ENCODE data around the gene ACRBP. TPM values are rescaled to one million over a fixed set of nuclear protein-coding genes. Genes with fewer than 3 reads are reported as not detected.
"Not testable (repeated sequence)": the region's sequence is repeated elsewhere in the genome, so short reads cannot be mapped to it uniquely, and the experiment has no call there.

Gene ACRBP
- total RNA-seq, 1 donor from 2014 or later, result 3.7 TPM

DNA sequence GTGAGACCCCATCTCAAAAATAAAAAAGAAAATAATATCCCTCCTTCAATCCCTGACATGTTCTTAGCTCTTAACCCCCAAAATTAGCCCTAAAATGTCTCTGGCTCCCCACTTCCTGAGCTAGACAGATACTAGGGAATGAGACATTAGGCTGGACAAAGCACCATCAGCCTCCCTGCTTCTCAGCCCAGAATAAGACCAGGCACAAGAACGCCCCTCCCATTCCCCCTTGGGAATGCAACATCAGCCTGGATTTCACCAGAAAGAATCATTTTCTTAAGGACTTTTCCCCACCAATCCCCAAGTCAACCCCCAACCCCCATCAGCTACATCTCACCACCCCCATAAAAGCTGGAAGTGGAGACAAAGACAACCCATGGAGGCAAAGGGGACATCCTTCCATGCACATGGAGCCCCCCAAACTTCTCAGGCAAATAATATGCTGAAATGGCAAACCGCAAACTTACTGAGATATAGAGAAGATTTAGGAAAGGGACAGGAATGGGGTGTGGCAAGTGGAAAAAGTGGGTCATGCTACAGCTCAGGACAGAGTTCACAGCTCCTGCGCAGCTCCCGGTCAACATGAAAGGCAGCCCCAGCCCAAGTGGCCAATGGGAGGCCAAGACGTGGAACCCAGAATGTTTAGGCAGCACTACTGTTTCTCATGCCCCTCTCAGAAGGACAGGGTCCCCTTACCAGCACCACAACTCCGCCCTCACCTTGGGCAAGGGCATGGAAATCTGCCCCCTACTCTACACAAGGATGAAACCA, 42.8 kb downstream of the ACRBP start:
- Mint-ChIP-seq H3K4me3 (no peak overlapping the region), H3K4me1 (peaks cover 32% of the 10 kb centered on the region)
- DNase-seq (ENCODE audit: low spot score in 2 of 2, unreplicated experiment in 2 of 2), result no peak

GRCh38 chr12:6603095-6603567, 44.1 kb downstream of the ACRBP start:
- DNase-seq (ENCODE audit: low spot score in 2 of 2, unreplicated experiment in 2 of 2), result no peak
- H3K9me3 Mint-ChIP-seq, result no peaks in the 10 kb centered on the region

More for the DNA sequence above, 42.8 kb downstream of the ACRBP start:
- no peaks in the 10 kb centered on the region for H3K27me3 Mint-ChIP-seq (ENCODE audit: low read depth)
- no peaks in the 10 kb centered on the region for H3K9me3 Mint-ChIP-seq
- peak overlapping the region; percentile 84 for H3K27ac Mint-ChIP-seq
- H3K36me3 Mint-ChIP-seq, result peaks cover 26% of the 10 kb centered on the region
- no peak for TF ChIP-seq CTCF (IDR thresholded peaks at IDR 0.05; ENCODE audit: unreplicated experiment)

GRCh38 chr12:6602526-6602925, 44.7 kb downstream of the ACRBP start:
- Mint-ChIP-seq H3K27ac (no peak overlapping the region), H3K4me3 (no peak overlapping the region), H3K4me1 (peaks cover 32% of the 10 kb centered on the region), H3K36me3 (peaks cover 38% of the 10 kb centered on the region), H3K9me3 (no peaks in the 10 kb centered on the region), H3K27me3 (ENCODE audit: low read depth) (no peaks in the 10 kb centered on the region)
- no peak for TF ChIP-seq CTCF (IDR thresholded peaks at IDR 0.05; ENCODE audit: unreplicated experiment)
- no peak for DNase-seq (ENCODE audit: low spot score in 2 of 2, unreplicated experiment in 2 of 2)

More at GRCh38 chr12:6603095-6603567, 44.1 kb downstream of the ACRBP start:
- Mint-ChIP-seq H3K27me3 (ENCODE audit: low read depth) (no peaks in the 10 kb centered on the region), H3K36me3 (peaks cover 33% of the 10 kb centered on the region), H3K4me3 (no peak overlapping the region), H3K27ac (peak overlapping the region; percentile 81), H3K4me1 (peaks cover 32% of the 10 kb centered on the region)
- TF ChIP-seq CTCF (IDR thresholded peaks at IDR 0.05; ENCODE audit: unreplicated experiment), result no peak

DNA sequence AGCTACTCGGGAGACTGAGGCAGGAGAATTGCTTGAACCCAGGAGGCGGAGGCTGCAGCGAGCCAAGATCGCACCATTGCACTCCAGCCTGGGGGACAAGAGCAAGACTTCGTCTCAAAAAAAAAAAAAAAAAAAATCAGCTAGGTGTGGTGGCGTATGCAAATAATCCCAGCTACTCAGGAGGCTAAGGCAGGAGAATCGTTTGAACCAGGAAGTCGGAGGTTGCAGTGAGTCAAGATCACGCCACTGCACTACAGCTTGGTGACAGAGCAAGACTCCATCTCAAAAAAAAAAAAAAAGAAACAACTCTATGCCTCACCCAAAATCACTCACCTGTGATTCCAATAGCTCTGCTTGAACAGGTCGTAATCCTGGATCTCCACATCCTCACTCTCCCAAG, 51.6 kb downstream of the ACRBP start:
- not testable (repeated sequence) for H3K27me3 Mint-ChIP-seq (ENCODE audit: low read depth); H3K4me1 Mint-ChIP-seq; H3K27ac Mint-ChIP-seq; H3K9me3 Mint-ChIP-seq; H3K4me3 Mint-ChIP-seq; DNase-seq (ENCODE audit: low spot score in 2 of 2, unreplicated experiment in 2 of 2)
- peaks cover 64% of the 10 kb centered on the region for H3K36me3 Mint-ChIP-seq

GRCh38 chr12:6592087-6592486, 55.1 kb downstream of the ACRBP start:
- Mint-ChIP-seq H3K4me3 (no peak overlapping the region), H3K36me3 (peaks cover 61% of the 10 kb centered on the region), H3K4me1 (no peaks in the 10 kb centered on the region), H3K9me3 (no peaks in the 10 kb centered on the region), H3K27ac (no peak overlapping the region), H3K27me3 (ENCODE audit: low read depth) (no peaks in the 10 kb centered on the region)
- no peak for TF ChIP-seq CTCF (IDR thresholded peaks at IDR 0.05; ENCODE audit: unreplicated experiment)
- DNase-seq (ENCODE audit: low spot score in 2 of 2, unreplicated experiment in 2 of 2), result no peak

Other genes with a start within 250 kb of the ACRBP start
- not detected in 3 replicates for gene CD27, start 202.5 kb downstream of the ACRBP start, total RNA-seq
- gene TAPBPL, start 195.4 kb downstream of the ACRBP start, total RNA-seq, result 2.2 to 2.6 TPM (median 2.5 TPM) in 3 replicates
- gene VAMP1, start 176.8 kb downstream of the ACRBP start, total RNA-seq, result 5.2 to 6.9 TPM (median 6.4 TPM) in 3 replicates
- 137 to 148 TPM (median 145 TPM) in 3 replicates for gene MRPL51, start 154.2 kb downstream of the ACRBP start, total RNA-seq
- 56.3 to 62.6 TPM (median 57.1 TPM) in 3 replicates for gene NCAPD2, start 153.3 kb downstream of the ACRBP start, total RNA-seq
- 2,078 to 2,104 TPM (median 2,089 TPM) in 3 replicates for gene GAPDH, start 112.9 kb downstream of the ACRBP start, total RNA-seq
- gene IFFO1, start 91.4 kb downstream of the ACRBP start, total RNA-seq, result 14.8 to 16.1 TPM (median 14.8 TPM) in 3 replicates
- 51.8 to 58.6 TPM (median 56.6 TPM) in 3 replicates for gene NOP2, start 79.1 kb downstream of the ACRBP start, total RNA-seq
- 332 to 358 TPM (median 332 TPM) in 3 replicates for gene CHD4, start 40.1 kb downstream of the ACRBP start, total RNA-seq
- gene LPAR5, start 11.5 kb downstream of the ACRBP start, total RNA-seq, result 1.3 to 1.7 TPM (median 1.3 TPM) in 3 replicates
- 63.5 to 69.0 TPM (median 64.2 TPM) in 3 replicates for gene ING4, start 15.7 kb upstream of the ACRBP start, total RNA-seq
- gene ZNF384, start 41.9 kb upstream of the ACRBP start, total RNA-seq, result 94.9 to 101 TPM (median 96.3 TPM) in 3 replicates
- gene PIANP, start 53.4 kb upstream of the ACRBP start, total RNA-seq, result 3.7 to 6.0 TPM (median 3.9 TPM) in 3 replicates
- 34.1 to 37.6 TPM (median 34.8 TPM) in 3 replicates for gene COPS7A, start 76.6 kb upstream of the ACRBP start, total RNA-seq
- gene MLF2, start 105.7 kb upstream of the ACRBP start, total RNA-seq, result 195 to 203 TPM (median 202 TPM) in 3 replicates
- 320 to 338 TPM (median 323 TPM) in 3 replicates for gene PTMS, start 118.9 kb upstream of the ACRBP start, total RNA-seq
- gene LAG3, start 125.1 kb upstream of the ACRBP start, total RNA-seq, result 2.7 to 3.8 TPM (median 3.5 TPM) in 3 replicates
- 2.9 to 3.9 TPM (median 3.8 TPM) in 3 replicates for gene CD4, start 142.1 kb upstream of the ACRBP start, total RNA-seq
- 10.8 to 11.5 TPM (median 11.0 TPM) in 3 replicates for gene GPR162, start 174.4 kb upstream of the ACRBP start, total RNA-seq
- gene P3H3, start 181.0 kb upstream of the ACRBP start, total RNA-seq, result 80.7 to 86.2 TPM (median 83.8 TPM) in 3 replicates
- 22.9 to 24.3 TPM (median 23.0 TPM) in 3 replicates for gene GNB3, start 193.5 kb upstream of the ACRBP start, total RNA-seq
- 11.9 to 18.6 TPM (median 14.3 TPM) in 3 replicates for gene CDCA3, start 203.9 kb upstream of the ACRBP start, total RNA-seq
- gene USP5, start 204.7 kb upstream of the ACRBP start, total RNA-seq, result 119 to 126 TPM (median 122 TPM) in 3 replicates
- gene TPI1, start 220.1 kb upstream of the ACRBP start, total RNA-seq, result 473 to 488 TPM (median 484 TPM) in 3 replicates
- gene SPSB2, start 225.9 kb upstream of the ACRBP start, total RNA-seq, result 2.4 to 4.1 TPM (median 2.9 TPM) in 3 replicates